SU-DHL-6 (cell line): ENCODE data around the gene RELL1.

ENCODE experiments used
- EZH2phosphoT487 ChIP-seq: fragments of 200-600 bp; sonication (generic), shearing (Covaris generic); conservative IDR thresholded peaks from 2 replicates; pipeline ENCODE4 v1.6.1; 2018; ENCODE audit warnings: mild to moderate bottlenecking, antibody characterized with exemption, low read length, moderate library complexity, mixed read lengths
- TF ChIP-seq, protein P1 (sequence below): fragments of 200-600 bp; sonication (generic); IDR thresholded peaks from one replicate; pipeline ENCODE4 v1.5.1; 2017; ENCODE audit warnings: antibody characterized with exemption, mild to moderate bottlenecking, low read length, moderate library complexity; ENCODE audit not compliant: insufficient read depth, poor library complexity, severe bottlenecking

GRCh38 chr4:37685161-37685822 lies 884 bp downstream of the RELL1 start:
- TF ChIP-seq, protein P1, sequence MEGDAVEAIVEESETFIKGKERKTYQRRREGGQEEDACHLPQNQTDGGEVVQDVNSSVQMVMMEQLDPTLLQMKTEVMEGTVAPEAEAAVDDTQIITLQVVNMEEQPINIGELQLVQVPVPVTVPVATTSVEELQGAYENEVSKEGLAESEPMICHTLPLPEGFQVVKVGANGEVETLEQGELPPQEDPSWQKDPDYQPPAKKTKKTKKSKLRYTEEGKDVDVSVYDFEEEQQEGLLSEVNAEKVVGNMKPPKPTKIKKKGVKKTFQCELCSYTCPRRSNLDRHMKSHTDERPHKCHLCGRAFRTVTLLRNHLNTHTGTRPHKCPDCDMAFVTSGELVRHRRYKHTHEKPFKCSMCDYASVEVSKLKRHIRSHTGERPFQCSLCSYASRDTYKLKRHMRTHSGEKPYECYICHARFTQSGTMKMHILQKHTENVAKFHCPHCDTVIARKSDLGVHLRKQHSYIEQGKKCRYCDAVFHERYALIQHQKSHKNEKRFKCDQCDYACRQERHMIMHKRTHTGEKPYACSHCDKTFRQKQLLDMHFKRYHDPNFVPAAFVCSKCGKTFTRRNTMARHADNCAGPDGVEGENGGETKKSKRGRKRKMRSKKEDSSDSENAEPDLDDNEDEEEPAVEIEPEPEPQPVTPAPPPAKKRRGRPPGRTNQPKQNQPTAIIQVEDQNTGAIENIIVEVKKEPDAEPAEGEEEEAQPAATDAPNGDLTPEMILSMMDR = no peak
- no peak for TF ChIP-seq EZH2phosphoT487
